IMR-90 (cell line): Measurements from ENCODE around the gene LDB2. TPM values are rescaled to one million over a fixed set of nuclear protein-coding genes. Genes with fewer than 3 reads are reported as not detected.

Experiments used
- ATAC-seq: fragments of 200-7000 bp; cut with Tn5 transposase; 2 replicates; pipeline ENCODE4 v1.9.1; 2020; ENCODE audit warnings: low read depth, mild to moderate bottlenecking, moderate library complexity
- BruUV-seq: library from RNA; stranded (reverse); fragments of 400-500 nt; replicated peaks from 2 replicates; lab custom pipeline; 2021; lab: Mats Ljungman, UMichigan
- CTCF ChIA-PET: fragments of 300-600 bp; formaldehyde crosslinking; extraction: SDS; loops from one replicate; lab custom pipeline; 2021; ENCODE audit warnings: antibody characterized with exemption; lab: Yijun Ruan, JAX
- POLR2A ChIA-PET: fragments of 300-600 bp; sonication (Branson Sonifier 250); formaldehyde crosslinking; loops from one replicate; lab custom pipeline; 2022; ENCODE audit warnings: antibody characterized with exemption; ENCODE audit not compliant: unreplicated experiment; lab: Charles Lee
- DNase-seq: peaks from one replicate; pipeline ENCODE4 v3.0.0; 2013
- H2AFZ ChIP-seq: replicated peaks from 2 replicates; pipeline ENCODE3; 2013; ENCODE audit warnings: low read length, mild to moderate bottlenecking; ENCODE audit not compliant: poor library complexity
- H2AK5ac ChIP-seq: 2 replicates; pipeline ENCODE4 v1.6.1; 2013; ENCODE audit warnings: low read depth, low read length, inconsistent platforms
- H2AK9ac ChIP-seq: replicated peaks from 2 replicates; pipeline ENCODE3; 2013; ENCODE audit warnings: mild to moderate bottlenecking, low read depth, low read length, moderate library complexity; ENCODE audit not compliant: poor library complexity
- H2BK120ac ChIP-seq: 2 replicates; pipeline ENCODE4 v1.6.1; 2013; ENCODE audit warnings: low read depth, low read length, inconsistent platforms
- H2BK15ac ChIP-seq: 3 replicates; pipeline ENCODE4 v1.6.1; 2013; ENCODE audit warnings: low read depth, low read length, inconsistent platforms
- H2BK20ac ChIP-seq: 2 replicates; pipeline ENCODE4 v1.6.1; 2013; ENCODE audit warnings: low read depth, mild to moderate bottlenecking, inconsistent platforms, low read length, moderate library complexity
- H2BK5ac ChIP-seq: 2 replicates; pipeline ENCODE4 v1.6.1; 2013; ENCODE audit warnings: mild to moderate bottlenecking, low read depth, low read length, inconsistent platforms; ENCODE audit not compliant: poor library complexity, severe bottlenecking
- H3K14ac ChIP-seq: replicated peaks from 2 replicates; pipeline ENCODE4 v1.6.1; 2013; ENCODE audit warnings: low read depth, low read length, inconsistent platforms
- H3K18ac ChIP-seq: 2 replicates; pipeline ENCODE4 v1.6.1; 2013; ENCODE audit warnings: low read depth, low read length, control low read depth
- H3K23ac ChIP-seq: 2 replicates; pipeline ENCODE4 v1.6.1; 2013; ENCODE audit warnings: low read depth, low read length, inconsistent platforms
- H3K27ac ChIP-seq: 2 replicates; pipeline ENCODE4 v1.5.1; 2013; ENCODE audit warnings: mild to moderate bottlenecking, control low read depth, low read length; ENCODE audit not compliant: insufficient read depth
- H3K27me3 ChIP-seq: 2 replicates; pipeline ENCODE4 v1.6.1; 2013; ENCODE audit warnings: low read length; ENCODE audit not compliant: control insufficient read depth, insufficient read depth
- H3K36me3 ChIP-seq: 2 replicates; pipeline ENCODE4 v1.6.1; 2013; ENCODE audit warnings: low read length, mixed read lengths; ENCODE audit not compliant: control insufficient read depth, insufficient read depth
- H3K4ac ChIP-seq: 2 replicates; pipeline ENCODE4 v1.6.1; 2013; ENCODE audit warnings: low read depth, low read length, inconsistent platforms
- H3K4me1 ChIP-seq: 2 replicates; pipeline ENCODE4 v1.6.1; 2013; ENCODE audit warnings: low read length, mixed read lengths; ENCODE audit not compliant: control insufficient read depth, insufficient read depth
- H3K4me2 ChIP-seq: 2 replicates; pipeline ENCODE4 v1.6.1; 2013; ENCODE audit warnings: low read depth, mild to moderate bottlenecking, control low read depth, low read length, moderate library complexity
- H3K4me3 ChIP-seq: 2 replicates; pipeline ENCODE4 v1.5.1; 2013; ENCODE audit warnings: low read depth, mild to moderate bottlenecking, control low read depth, low read length, moderate library complexity; ENCODE audit not compliant: insufficient read depth
- H3K56ac ChIP-seq: 2 replicates; pipeline ENCODE4 v1.6.1; 2013; ENCODE audit warnings: low read length, inconsistent platforms; ENCODE audit not compliant: insufficient read depth; ENCODE audit errors: extremely low read depth
- H3K79me1 ChIP-seq, 2 experiments: 2 replicates each; pipeline ENCODE4 v1.6.1; 2013; ENCODE audit warnings: low read length in 2 of 2, inconsistent platforms in 1 of 2, low read depth in 1 of 2
- H3K9ac ChIP-seq: 2 replicates; pipeline ENCODE4 v1.6.1; 2013; ENCODE audit warnings: low read depth, low read length, control low read depth
- H3K9me1 ChIP-seq: 2 replicates; pipeline ENCODE4 v1.6.1; 2013; ENCODE audit warnings: low read length, inconsistent platforms; ENCODE audit not compliant: insufficient read depth
- H3K9me3 ChIP-seq: 2 replicates; pipeline ENCODE4 v1.6.1; 2013; ENCODE audit warnings: low read length; ENCODE audit not compliant: control insufficient read depth, insufficient read depth
- H4K20me1 ChIP-seq: 2 replicates; pipeline ENCODE4 v1.6.1; 2013; ENCODE audit warnings: low read length, inconsistent platforms; ENCODE audit not compliant: insufficient read depth
- H4K5ac ChIP-seq: 2 replicates; pipeline ENCODE4 v1.6.1; 2013; ENCODE audit warnings: mild to moderate bottlenecking, low read depth, low read length, control low read depth
- H4K8ac ChIP-seq, 2 experiments: 2 replicates each; pipeline ENCODE4 v1.6.1; 2013; ENCODE audit warnings: low read depth in 2 of 2, low read length in 2 of 2, control low read depth in 1 of 2, inconsistent platforms in 1 of 2
- H4K91ac ChIP-seq: 2 replicates; pipeline ENCODE4 v1.6.1; 2013; ENCODE audit warnings: low read depth, low read length, inconsistent platforms; ENCODE audit not compliant: insufficient read depth
- ELK1 ChIP-seq: fragments of 150-350 bp; IDR thresholded peaks from 2 replicates; pipeline ENCODE4 v1.6.1; 2016; ENCODE audit warnings: low read depth, mild to moderate bottlenecking, low read length, moderate library complexity, borderline replicate concordance
- POLR2A ChIP-seq: IDR thresholded peaks from 2 replicates; pipeline ENCODE4 v1.6.1; 2012; ENCODE audit warnings: mild to moderate bottlenecking, low read depth, low read length
- RCOR1 ChIP-seq: IDR thresholded peaks from 2 replicates; pipeline ENCODE4 v1.6.1; 2012; ENCODE audit warnings: mild to moderate bottlenecking, low read length, improper control_type of control experiment; ENCODE audit not compliant: insufficient replicate concordance
- WGBS, 2 experiments: methylation state at CpG; one replicate each; pipeline versions ENCODE4 v1.1.5 to v1.1.7; 2013; ENCODE audit warnings: missing lambda C conversion rate in 2 of 2; ENCODE audit not compliant: insufficient read length in 1 of 2; ENCODE audit errors: extremely low coverage in 2 of 2; 5-methylcytosine and 5-hydroxymethylcytosine counted together
- dilution Hi-C: fragments of 300-500 bp; cut with HindIII; formaldehyde crosslinking; loops from one replicate; pipeline ENCODE4 v1.14.3; 2018; ENCODE audit warnings: low sequenced_read_pairs; ENCODE audit not compliant: unreplicated experiment
- in situ Hi-C: fragments of 300-500 bp; cut with MboI; formaldehyde crosslinking; loops from 3 replicates; pipeline ENCODE4 v1.14.3; 2019; ENCODE audit warnings: low sequenced_read_pairs, inconsistent platforms, mixed read lengths
- intact Hi-C: fragments of 100-400 bp; cut with micrococcal nuclease; formaldehyde crosslinking; loops from 2 replicates; pipeline ENCODE4 v1.10.0; 2022
- polyA plus RNA-seq, 3 experiments: library from polyadenylated mRNA; depleted of rRNA; stranded (reverse); fragments of >200 nt; gene quantifications; 2 replicates each; pipeline ENCODE4 v1.2.3, GENCODE V29; 2012; ENCODE audit warnings: low replicate concordance in 1 of 3
- total RNA-seq: library from RNA; depleted of rRNA; stranded (reverse); fragments of >200 nt; gene quantifications from 2 replicates; pipeline ENCODE4 v1.2.3, GENCODE V29; 2012

The LDB2 gene
- total and polyA plus RNA-seq, 2 of the 4 experiments (the other 2 are of a cell fraction) = 67.9 to 116 TPM

DNA sequence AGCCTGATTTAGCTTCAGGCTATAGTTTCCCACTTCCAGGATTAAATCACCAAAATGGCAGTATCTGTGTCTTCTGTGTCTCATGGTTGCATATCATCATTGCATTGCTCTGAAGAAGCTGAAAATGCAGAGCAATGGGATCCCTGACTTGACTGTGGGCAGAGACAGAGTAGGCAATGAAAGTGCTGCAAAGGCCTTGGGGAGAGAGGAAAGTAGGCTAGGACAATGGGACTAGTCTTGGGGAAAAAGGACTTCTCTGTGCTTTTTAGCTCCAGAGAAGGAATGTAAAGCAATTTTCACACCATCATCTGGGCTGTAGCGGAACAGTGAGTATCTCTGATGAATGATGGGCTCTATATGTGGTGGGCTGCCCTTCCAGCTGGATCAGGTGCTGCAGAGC is 202.5 kb downstream of the LDB2 start:
- Histone ChIP-seq H3K56ac (no peak overlapping the region), H2AK9ac (no peak overlapping the region), H3K27ac (no peak overlapping the region), H3K79me1 (peaks cover 0 to 4% of the 10 kb centered on the region in 2 experiments; a peak in 1 of 4 replicates), H3K4me2 (no peak overlapping the region), H2BK20ac (no peak overlapping the region), H3K36me3 (0 out of 2 replicates have a peak, but pooled peaks cover 2% of the 10 kb centered on the region), H2BK120ac (no peak overlapping the region), H3K4ac (no peak overlapping the region), H3K23ac (no peak overlapping the region), H2BK15ac (no peak overlapping the region), H2AFZ (no peak overlapping the region), H4K91ac (no peak overlapping the region), H2AK5ac (no peak overlapping the region), H3K18ac (peak overlapping the region; percentile 16; the same call in 1 of the 2 replicates), H3K4me3 (no peak overlapping the region), H4K20me1 (no peaks in the 10 kb centered on the region), H3K9ac (no peak overlapping the region), H3K9me3 (no peaks in the 10 kb centered on the region), H3K9me1 (peaks cover 9% of the 10 kb centered on the region), H4K8ac (no peak overlapping the region), H3K14ac (0 out of 2 replicates have a peak overlapping the region, but pooled peaks have one; percentile 35), H3K4me1 (peaks cover 17% of the 10 kb centered on the region), H4K5ac (no peak overlapping the region), H3K27me3 (no peaks in the 10 kb centered on the region), H2BK5ac (no peak overlapping the region)
- no peak for DNase-seq
- ChIA-PET CTCF (no interaction called here), POLR2A (no interaction called here)
- dilution Hi-C loops (no loop called here), intact Hi-C loops (no loop called here), in situ Hi-C loops (no loop called here)
- no peak for ATAC-seq
- no peak for TF ChIP-seq ELK1
- no peak for TF ChIP-seq POLR2A
- no peak for TF ChIP-seq RCOR1
- BruUV-seq = no TSS peak
- no CpG with 5 or more reads among the region's 1 CpG for WGBS, 2 experiments
